Right lobe of liver (tissue), 6 donors: Measurements from ENCODE around the gene ZSCAN31. TPM values are rescaled to one million over a fixed set of nuclear protein-coding genes. Genes with fewer than 3 reads are reported as not detected.

ENCODE experiments used
- ATAC-seq, 4 donors: fragments of 200-7000 bp; cut with Tn5 transposase; one replicate each; pipeline ENCODE4 v1.9.1; 2020; ENCODE audit warnings: mild to moderate bottlenecking in 4 of 4, moderate library complexity in 4 of 4
- DNase-seq, 3 donors: peaks; one replicate each; pipeline ENCODE4 v3.0.0-alpha.2; 2020
- H3K27ac ChIP-seq, 3 donors: fragments of 200-600 bp; one replicate each; pipeline ENCODE4 v1.8.0; 2022
- H3K27me3 ChIP-seq, 2 donors: fragments of 200-600 bp; one replicate each; pipeline ENCODE4 v1.8.0; 2022
- H3K36me3 ChIP-seq, 4 donors: fragments of 200-600 bp; sonication (generic) in 1 of 4; one replicate each; pipeline versions ENCODE4 v1.5.1 to v1.8.0; 2017 to 2022; ENCODE audit warnings: control low read depth in 1 of 4
- H3K4me1 ChIP-seq, 4 donors: fragments of 200-600 bp; sonication (generic) in 1 of 4; one replicate each; pipeline versions ENCODE4 v1.5.1 to v1.8.0; 2017 to 2022; ENCODE audit warnings: control low read depth in 1 of 4
- H3K4me3 ChIP-seq, 3 donors: fragments of 200-600 bp; one replicate each; pipeline ENCODE4 v1.8.0; 2022
- H3K9me3 ChIP-seq, 4 donors: fragments of 200-600 bp; sonication (generic) in 1 of 4; one replicate each; pipeline versions ENCODE4 v1.5.1 to v1.8.0; 2017 to 2022; ENCODE audit warnings: control low read depth in 1 of 4
- POLR2A ChIP-seq: fragments of 450-650 bp; IDR thresholded peaks from one replicate; pipeline ENCODE4 v1.6.1; 2017; ENCODE audit warnings: antibody characterized with exemption, mild to moderate bottlenecking
- WGBS: methylation state at CpG from one replicate; pipeline ENCODE4 v1.1.6; 2018; ENCODE audit warnings: low coverage, low lambda C conversion rate; ENCODE audit not compliant: insufficient coverage; ENCODE audit errors: missing lambda C conversion rate; 5-methylcytosine and 5-hydroxymethylcytosine counted together
- intact Hi-C, 2 donors: fragments of 100-400 bp; cut with DNase I; formaldehyde crosslinking; loops; one replicate each; pipeline versions ENCODE4 v1.11.2 to v1.14.1; 2022
- total RNA-seq, 6 experiments: library from RNA; depleted of rRNA in 2 of 6; stranded (reverse); fragments of >200 nt in 2 of 6; fragmentation: NEBNext Ultra II Directional in 3 of 6; extraction: Animal tissue kit (Norgen Biotek cat#: 25700) in 3 of 6; gene quantifications; one replicate each; pipeline versions ENCODE4 v1.1.0 to v1.2.4, GENCODE V29; 2016 to 2023
- TF ChIP-seq, protein P1 (sequence below), 4 donors: fragments of 200-600 bp in 3 of 4; fragments of 450-650 bp in 1 of 4; IDR thresholded peaks; one replicate each; pipeline versions ENCODE4 v1.5.1 to v1.8.0; 2016 to 2022; ENCODE audit warnings: antibody characterized with exemption in 4 of 4, mild to moderate bottlenecking in 2 of 4
- donor health status: DM: no; HTN: yes; CAD: no.
- donor health status: DM: no; HTN: no; CAD: no.
- donor health status: DM: no; HTN: no; CAD: no.
- donor health status: DM: no; HTN: yes; CAD: no.
- donor health status: DM: no; HTN: yes; CAD: no.

ZSCAN31 gene
- total RNA-seq, 6 experiments from 2014 or later = 3.7 to 6.9 (median 4.6) TPM

GRCh38 chr6:28351493-28351925 lies 15.6 kb upstream of the ZSCAN31 start:
- H3K9me3 ChIP-seq = no peaks in the 10 kb centered on the region
- peak overlapping the region in 1 of 3 donors; percentile 66 for H3K27ac ChIP-seq
- intact Hi-C loops = loop anchor here in 1 of 2 donors (10.0 kb wide), 1 partner anchor 227 kb away; the partner anchor contains the start of gene ZSCAN16
- peaks cover 0 to 29% (median 5%) of the 10 kb centered on the region in 4 donors for H3K4me1 ChIP-seq
- no peak for TF ChIP-seq POLR2A
- TF ChIP-seq, protein P1, sequence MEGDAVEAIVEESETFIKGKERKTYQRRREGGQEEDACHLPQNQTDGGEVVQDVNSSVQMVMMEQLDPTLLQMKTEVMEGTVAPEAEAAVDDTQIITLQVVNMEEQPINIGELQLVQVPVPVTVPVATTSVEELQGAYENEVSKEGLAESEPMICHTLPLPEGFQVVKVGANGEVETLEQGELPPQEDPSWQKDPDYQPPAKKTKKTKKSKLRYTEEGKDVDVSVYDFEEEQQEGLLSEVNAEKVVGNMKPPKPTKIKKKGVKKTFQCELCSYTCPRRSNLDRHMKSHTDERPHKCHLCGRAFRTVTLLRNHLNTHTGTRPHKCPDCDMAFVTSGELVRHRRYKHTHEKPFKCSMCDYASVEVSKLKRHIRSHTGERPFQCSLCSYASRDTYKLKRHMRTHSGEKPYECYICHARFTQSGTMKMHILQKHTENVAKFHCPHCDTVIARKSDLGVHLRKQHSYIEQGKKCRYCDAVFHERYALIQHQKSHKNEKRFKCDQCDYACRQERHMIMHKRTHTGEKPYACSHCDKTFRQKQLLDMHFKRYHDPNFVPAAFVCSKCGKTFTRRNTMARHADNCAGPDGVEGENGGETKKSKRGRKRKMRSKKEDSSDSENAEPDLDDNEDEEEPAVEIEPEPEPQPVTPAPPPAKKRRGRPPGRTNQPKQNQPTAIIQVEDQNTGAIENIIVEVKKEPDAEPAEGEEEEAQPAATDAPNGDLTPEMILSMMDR (IDR thresholded peaks at IDR 0.05) = no peak
- no peaks in the 10 kb centered on the region for H3K36me3 ChIP-seq
- ATAC-seq = no peak
- WGBS = 64% methylated on average over 2 of the region's 2 CpGs
- no peak overlapping the region for H3K4me3 ChIP-seq
- no peaks in the 10 kb centered on the region for H3K27me3 ChIP-seq
- DNase-seq = no peak

DNA sequence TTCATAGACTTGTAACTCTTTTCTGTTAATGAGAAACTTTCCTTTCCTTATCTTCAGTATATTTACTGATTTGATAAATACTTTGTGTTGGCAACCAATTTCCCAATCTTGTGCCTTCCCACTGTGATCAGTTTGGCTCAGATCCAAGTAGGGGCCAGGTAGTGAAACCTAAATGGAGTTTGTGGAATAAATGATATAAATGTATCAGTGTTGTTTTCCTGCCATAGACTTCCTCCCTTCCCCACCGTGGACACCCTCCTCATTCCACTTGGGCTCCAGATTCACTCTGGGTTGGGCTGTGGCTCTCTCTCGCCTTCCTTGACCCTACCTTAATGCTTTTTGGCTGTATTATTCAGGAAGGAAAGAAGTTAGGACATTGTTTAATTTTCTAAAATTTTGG lies 15.1 kb upstream of the ZSCAN31 start:
- peak overlapping the region in 2 of 3 donors; percentile 74 to 82 for H3K4me3 ChIP-seq
- WGBS = 29% methylated on average over 2 of the region's 2 CpGs
- intact Hi-C loops = loop anchor here in 1 of 2 donors (10.0 kb wide), 1 partner anchor 226 kb away; the partner anchor contains the start of gene ZSCAN16
- H3K36me3 ChIP-seq = no peaks in the 10 kb centered on the region
- H3K27ac ChIP-seq = peak overlapping the region in 2 of 3 donors; percentile 51 to 66
- ATAC-seq (peak in 3 of 4 donors; percentile 4 to 14 (median 13)), DNase-seq (no peak)
- no peaks in the 10 kb centered on the region for H3K9me3 ChIP-seq
- H3K4me1 ChIP-seq = peaks cover 0 to 26% (median 5%) of the 10 kb centered on the region in 4 donors
- TF ChIP-seq POLR2A = no peak
- TF ChIP-seq, protein P1 (IDR thresholded peaks at IDR 0.05) = no peak
- H3K27me3 ChIP-seq = no peaks in the 10 kb centered on the region

- ATAC-seq = peak; percentile 94 to 98 (median 98)
- under 1% methylated on average over 9 of the region's 30 CpGs for WGBS
- Histone ChIP-seq H3K4me1 (peaks cover 0 to 20% (median 5%) of the 10 kb centered on the region in 4 donors), H3K27me3 (no peaks in the 10 kb centered on the region), H3K27ac (peak within 1 kb of the TSS; percentile 51 to 66 (median 66)), H3K36me3 (no peaks in the 10 kb centered on the region), H3K9me3 (no peaks in the 10 kb centered on the region), H3K4me3 (peak within 1 kb of the TSS; percentile 74 to 82 (median 80))
- peak; percentile 87 to 93 (median 90) for DNase-seq
- TF ChIP-seq, protein P1 (IDR thresholded peaks at IDR 0.05) = no peak
- peak; percentile 57 for TF ChIP-seq POLR2A
- intact Hi-C loops = loop anchor here in 1 of 2 donors (10.0 kb wide), 1 partner anchor 225 kb away; the partner anchor contains the start of gene ZSCAN16
Measured at GRCh38 chr6:28349892-28350737, 14.2 kb upstream of the ZSCAN31 start, which contains the start of gene ZKSCAN3. TSS of gene ZKSCAN3 (plus strand) at chr6:28349947. CDS start at chr6:28359587, 9,640 bp downstream.

- no peaks in the 10 kb centered on the region for H3K9me3 ChIP-seq
- peak in 1 of 4 donors; percentile 29 for ATAC-seq
- peak overlapping the region; percentile 74 to 82 (median 80) for H3K4me3 ChIP-seq
- peaks cover 0 to 15% (median 5%) of the 10 kb centered on the region in 4 donors for H3K4me1 ChIP-seq
- intact Hi-C loops = no loop called here
- peak overlapping the region; percentile 51 to 66 (median 66) for H3K27ac ChIP-seq
- DNase-seq = no peak
- TF ChIP-seq POLR2A = no peak
- TF ChIP-seq, protein P1 (IDR thresholded peaks at IDR 0.05) = no peak
- no peaks in the 10 kb centered on the region for H3K36me3 ChIP-seq
- under 1% methylated on average over 9 of the region's 9 CpGs for WGBS
- no peaks in the 10 kb centered on the region for H3K27me3 ChIP-seq
Measured at GRCh38 chr6:28349344-28349891, 13.5 kb upstream of the ZSCAN31 start.
